Tibial artery (tissue), 4 donors: ENCODE data around the gene MTMR11.

ENCODE experiments used
- DNase-seq, 2 donors: peaks; one replicate each; pipeline ENCODE4 v3.0.0-alpha.2; 2019
- H3K27ac ChIP-seq, 2 donors: fragments of 200-600 bp; sonication (generic) in 1 of 2; 1 replicate in 1 of 2; 2 replicates in 1 of 2; pipeline ENCODE4 v1.5.1; 2018 to 2019; ENCODE audit warnings: mild to moderate bottlenecking in 1 of 2
- H3K27me3 ChIP-seq, 2 donors: fragments of 200-600 bp; sonication (generic) in 1 of 2; one replicate each; pipeline versions ENCODE4 v1.5.1 to v1.6.0; 2016 to 2019
- H3K36me3 ChIP-seq, 3 donors: fragments of 200-600 bp; sonication (generic) in 2 of 3; one replicate each; pipeline ENCODE4 v1.5.1; 2016 to 2019; ENCODE audit warnings: mild to moderate bottlenecking in 2 of 3
- H3K4me1 ChIP-seq, 4 donors: fragments of 200-600 bp; sonication (generic) in 2 of 4; 1 replicate in 3 of 4; 2 replicates in 1 of 4; pipeline ENCODE4 v1.5.1; 2016 to 2019
- H3K4me3 ChIP-seq, 2 donors: fragments of 200-600 bp; sonication (generic) in 1 of 2; 1 replicate in 1 of 2; 2 replicates in 1 of 2; pipeline ENCODE4 v1.5.1; 2018 to 2019; ENCODE audit warnings: mild to moderate bottlenecking in 2 of 2
- H3K9me3 ChIP-seq, 3 donors: fragments of 200-600 bp; sonication (generic) in 1 of 3; one replicate each; pipeline ENCODE4 v1.5.1; 2016 to 2019
- intact Hi-C: fragments of 100-400 bp; cut with DNase I; formaldehyde crosslinking; loops from one replicate; pipeline ENCODE4 v1.15.0; 2023; ENCODE audit warnings: low total_unique reads
- TF ChIP-seq, protein P1 (sequence below), 2 experiments: fragments of 200-600 bp in 1 of 2; fragments of 450-650 bp in 1 of 2; IDR thresholded peaks; one replicate each; pipeline ENCODE4 v1.5.1; 2017 to 2019; ENCODE audit warnings: antibody characterized with exemption in 2 of 2, mild to moderate bottlenecking in 1 of 2, moderate library complexity in 1 of 2

Gene MTMR11

DNA sequence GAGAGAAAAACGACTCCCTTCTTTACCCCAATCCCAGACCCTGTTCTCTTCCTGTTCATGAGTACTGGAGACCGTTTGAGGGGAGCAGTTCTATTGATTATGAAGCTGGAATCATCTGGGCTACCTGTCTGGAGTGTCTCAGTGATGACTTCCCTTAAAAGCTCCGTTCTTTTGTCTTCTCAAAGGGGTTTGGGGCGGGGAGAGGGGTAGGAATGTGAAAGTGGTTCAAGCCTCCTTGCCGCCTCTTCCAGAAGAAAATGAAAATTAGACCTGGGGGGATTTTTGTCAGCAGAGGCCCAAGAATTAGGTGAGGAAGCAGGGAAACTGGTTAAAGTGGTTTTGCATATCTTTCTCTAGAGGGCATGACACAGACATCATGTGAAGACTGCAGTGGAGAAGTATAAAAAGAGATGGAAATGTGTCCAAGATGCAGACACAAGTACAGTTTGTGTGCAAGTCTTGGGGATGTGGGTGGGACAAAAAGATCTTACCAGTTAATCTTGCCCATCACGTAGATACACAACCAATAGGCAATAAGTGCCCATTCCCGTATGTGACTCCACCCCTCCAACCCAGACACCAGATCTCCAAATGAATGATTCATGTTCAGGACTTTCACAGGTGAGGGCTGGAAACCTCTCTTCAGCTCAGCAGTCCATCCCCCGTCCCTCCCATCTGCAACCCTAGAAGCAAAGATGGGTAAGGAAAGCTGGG is 470 bp upstream of the MTMR11 start:
- TF ChIP-seq, protein P1, sequence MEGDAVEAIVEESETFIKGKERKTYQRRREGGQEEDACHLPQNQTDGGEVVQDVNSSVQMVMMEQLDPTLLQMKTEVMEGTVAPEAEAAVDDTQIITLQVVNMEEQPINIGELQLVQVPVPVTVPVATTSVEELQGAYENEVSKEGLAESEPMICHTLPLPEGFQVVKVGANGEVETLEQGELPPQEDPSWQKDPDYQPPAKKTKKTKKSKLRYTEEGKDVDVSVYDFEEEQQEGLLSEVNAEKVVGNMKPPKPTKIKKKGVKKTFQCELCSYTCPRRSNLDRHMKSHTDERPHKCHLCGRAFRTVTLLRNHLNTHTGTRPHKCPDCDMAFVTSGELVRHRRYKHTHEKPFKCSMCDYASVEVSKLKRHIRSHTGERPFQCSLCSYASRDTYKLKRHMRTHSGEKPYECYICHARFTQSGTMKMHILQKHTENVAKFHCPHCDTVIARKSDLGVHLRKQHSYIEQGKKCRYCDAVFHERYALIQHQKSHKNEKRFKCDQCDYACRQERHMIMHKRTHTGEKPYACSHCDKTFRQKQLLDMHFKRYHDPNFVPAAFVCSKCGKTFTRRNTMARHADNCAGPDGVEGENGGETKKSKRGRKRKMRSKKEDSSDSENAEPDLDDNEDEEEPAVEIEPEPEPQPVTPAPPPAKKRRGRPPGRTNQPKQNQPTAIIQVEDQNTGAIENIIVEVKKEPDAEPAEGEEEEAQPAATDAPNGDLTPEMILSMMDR (IDR thresholded peaks at IDR 0.05): no peak
- peaks cover 0 to 42% (median 31%) of the 10 kb centered on the region in 4 donors for H3K4me1 ChIP-seq
- intact Hi-C loops: no loop called here

DNA sequence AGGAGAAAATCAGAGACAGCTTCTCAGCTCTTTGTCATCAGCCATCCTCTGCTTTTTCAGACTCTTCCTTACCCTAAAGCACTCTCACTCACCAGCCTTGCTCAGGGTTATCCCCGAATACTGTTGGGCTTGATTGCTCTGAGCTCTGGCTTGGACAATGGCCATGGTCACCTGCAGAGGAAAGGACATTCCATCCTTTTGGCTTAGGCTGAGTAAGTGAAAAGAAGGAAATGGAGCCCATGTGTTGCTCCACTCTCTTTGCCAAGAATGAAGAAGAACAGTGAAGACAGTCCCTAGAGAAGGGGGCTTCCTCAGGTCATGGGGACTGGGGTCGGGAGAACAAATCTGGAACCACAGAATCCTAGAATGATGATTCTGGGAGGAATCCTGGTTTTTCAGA is 2.3 kb downstream of the MTMR11 start:
- TF ChIP-seq, protein P1 (IDR thresholded peaks at IDR 0.05): no peak
- no peak for DNase-seq
- H3K36me3 ChIP-seq: peaks cover 9 to 48% (median 34%) of the 10 kb centered on the region in 3 donors
- H3K27ac ChIP-seq: peak overlapping the region in 1 of 2 donors; percentile 90
- intact Hi-C loops: no loop called here
- H3K9me3 ChIP-seq: no peaks in the 10 kb centered on the region
- H3K4me3 ChIP-seq: no peak overlapping the region
- peaks cover 0 to 37% (median 28%) of the 10 kb centered on the region in 4 donors for H3K4me1 ChIP-seq
- no peaks in the 10 kb centered on the region for H3K27me3 ChIP-seq

More for the DNA sequence above, 470 bp upstream of the MTMR11 start:
- H3K4me3 ChIP-seq: peak overlapping the region; percentile 74 to 85
- H3K27ac ChIP-seq: peak overlapping the region; percentile 90 to 93
- peaks cover 0 to 20% (median 12%) of the 10 kb centered on the region in 3 donors for H3K36me3 ChIP-seq
- no peak for DNase-seq
- H3K27me3 ChIP-seq: no peaks in the 10 kb centered on the region
- no peaks in the 10 kb centered on the region for H3K9me3 ChIP-seq

DNA sequence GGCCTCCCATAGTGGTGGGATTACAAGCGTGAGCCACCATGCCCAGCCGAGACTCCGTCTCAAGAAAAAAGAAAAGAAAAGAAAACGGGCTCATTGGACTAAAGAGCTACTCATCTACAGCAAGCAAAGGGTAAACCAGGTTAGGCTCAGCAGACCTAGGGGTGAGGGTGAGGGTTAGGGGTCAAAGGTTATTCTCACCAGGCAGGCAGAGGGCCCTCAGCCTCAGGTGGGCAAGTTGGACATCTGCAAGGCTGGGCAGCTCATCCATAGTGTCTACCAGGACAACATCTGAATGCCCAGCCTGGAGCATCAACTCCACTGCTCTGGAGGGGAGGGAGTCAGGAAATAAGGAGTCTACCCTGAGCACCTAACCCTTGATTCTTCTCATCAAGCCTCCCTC is 3.5 kb downstream of the MTMR11 start:
- Histone ChIP-seq H3K27me3 (no peaks in the 10 kb centered on the region), H3K27ac (peak overlapping the region in 1 of 2 donors; percentile 9), H3K36me3 (peaks cover 9 to 51% (median 34%) of the 10 kb centered on the region in 3 donors), H3K4me1 (peaks cover 0 to 39% (median 29%) of the 10 kb centered on the region in 4 donors), H3K4me3 (no peak overlapping the region), H3K9me3 (no peaks in the 10 kb centered on the region)
- TF ChIP-seq, protein P1 (IDR thresholded peaks at IDR 0.05): no peak
- intact Hi-C loops: no loop called here
- no peak for DNase-seq

DNA sequence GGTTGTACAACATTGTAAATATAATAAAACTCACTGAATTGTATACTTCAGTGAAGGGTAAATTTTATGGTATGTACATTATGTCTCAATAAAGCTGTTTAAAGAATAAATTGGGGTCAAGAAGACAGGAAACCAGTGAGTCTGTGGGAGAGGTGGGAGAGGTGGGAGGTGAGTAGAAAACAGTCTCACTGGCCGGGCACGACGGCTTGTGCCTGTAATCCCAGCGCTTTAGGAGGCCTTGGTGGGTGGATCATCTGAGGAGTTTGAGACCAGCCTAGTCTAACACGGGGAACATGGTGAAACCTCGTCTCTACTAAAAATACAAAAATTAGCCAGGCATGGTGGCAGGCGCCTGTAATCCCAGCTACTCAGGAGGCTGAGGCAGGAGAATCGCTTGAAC is 4.2 kb downstream of the MTMR11 start:
- no peaks in the 10 kb centered on the region for H3K27me3 ChIP-seq
- H3K27ac ChIP-seq: no peak overlapping the region
- H3K36me3 ChIP-seq: peaks cover 9 to 51% (median 34%) of the 10 kb centered on the region in 3 donors
- intact Hi-C loops: no loop called here
- peaks cover 0 to 33% (median 21%) of the 10 kb centered on the region in 4 donors for H3K4me1 ChIP-seq
- H3K9me3 ChIP-seq: no peaks in the 10 kb centered on the region
- H3K4me3 ChIP-seq: no peak overlapping the region
- no peak for DNase-seq
- TF ChIP-seq, protein P1 (IDR thresholded peaks at IDR 0.05): no peak

DNA sequence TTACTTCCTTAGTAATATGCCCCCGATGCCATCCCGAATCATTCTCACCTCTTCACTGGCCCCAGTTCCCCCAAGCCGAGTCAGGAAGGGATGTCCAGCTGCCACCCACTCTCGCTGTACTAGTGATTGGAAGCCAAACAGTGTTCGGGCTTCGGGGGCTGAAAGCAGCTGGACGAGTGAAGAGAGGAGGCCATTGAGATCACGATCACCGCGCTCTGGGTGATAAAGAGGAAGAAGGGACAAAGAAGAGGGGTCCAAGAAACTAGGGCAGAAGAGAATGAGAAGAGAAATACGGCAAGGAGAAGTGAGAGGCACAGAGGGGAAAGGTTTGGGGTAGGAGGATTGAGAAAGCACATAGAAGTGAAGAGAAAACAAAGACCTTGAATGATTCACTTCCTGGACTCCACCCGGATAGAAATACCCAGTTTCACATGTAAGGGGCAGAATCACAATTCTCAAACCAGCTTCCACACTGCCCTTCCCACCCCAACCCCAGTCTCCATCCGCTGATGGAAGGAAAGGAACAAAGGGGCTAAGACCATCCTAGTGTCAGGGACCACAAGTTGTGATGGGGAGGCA is 5.4 kb downstream of the MTMR11 start:
- TF ChIP-seq, protein P1 (IDR thresholded peaks at IDR 0.05): no peak
- Histone ChIP-seq H3K4me1 (peaks cover 0 to 36% (median 25%) of the 10 kb centered on the region in 4 donors), H3K36me3 (peaks cover 13 to 55% (median 39%) of the 10 kb centered on the region in 3 donors), H3K27me3 (no peaks in the 10 kb centered on the region), H3K27ac (no peak overlapping the region), H3K9me3 (no peaks in the 10 kb centered on the region), H3K4me3 (no peak overlapping the region)
- no peak for DNase-seq
- intact Hi-C loops: no loop called here
